ENCODE data around the gene DRD4.
A peak's percentile ranks its signal among the peaks of the same experiment; 100 is the strongest.

Gene DRD4

GRCh38 chr11:678297-678696, 41.2 kb downstream of the DRD4 start:
- H3K27me3 ChIP-seq (ENCODE audit: control insufficient read depth in 1 of 2, insufficient read depth in 1 of 2, low read length in 2 of 2): no peaks in the 10 kb centered on the region
- H2AK5ac ChIP-seq (ENCODE audit: low read length, severe bottlenecking): no peak overlapping the region
- no peak overlapping the region for H3K14ac ChIP-seq (ENCODE audit: low read length in 2 of 2)
- H3K9ac ChIP-seq (ENCODE audit: low read length): no peak overlapping the region
- no peak overlapping the region for H4K8ac ChIP-seq (ENCODE audit: low read length)
- H3K27ac ChIP-seq (ENCODE audit: low read length, poor library complexity, severe bottlenecking): no peak overlapping the region
- no peak for DNase-seq
- H2BK15ac ChIP-seq (ENCODE audit: low read depth, poor library complexity, severe bottlenecking): no peak overlapping the region
- H2BK12ac ChIP-seq (ENCODE audit: low read length in 2 of 2): no peak overlapping the region
- H3K4me3 ChIP-seq (ENCODE audit: insufficient read depth in 1 of 2, low read depth in 1 of 2, low read length in 2 of 2): no peak overlapping the region
- no peak overlapping the region for H4K91ac ChIP-seq (ENCODE audit: low read length)
- no peak overlapping the region for H3K18ac ChIP-seq (ENCODE audit: low read depth in 1 of 2, low read length in 2 of 2)
- H3K4me2 ChIP-seq (ENCODE audit: low read length, poor library complexity, severe bottlenecking): no peak overlapping the region
- no peak overlapping the region for H2BK120ac ChIP-seq (ENCODE audit: low read depth, low read length)
- H3K9me3 ChIP-seq (ENCODE audit: control insufficient read depth, low read length): no peaks in the 10 kb centered on the region
- H3K4me1 ChIP-seq (ENCODE audit: control insufficient read depth, insufficient read depth, low read depth, low read length): peaks cover 2% of the 10 kb centered on the region
- no peak overlapping the region for H3K4ac ChIP-seq (ENCODE audit: low read depth in 1 of 2, low read length in 2 of 2)
- peaks cover 28% of the 10 kb centered on the region for H3K79me1 ChIP-seq (replicated peaks; ENCODE audit: low read length, poor library complexity, severe bottlenecking)
- WGBS: 94% methylated on average over 3 of the region's 3 CpGs
- H3K36me3 ChIP-seq (ENCODE audit: control insufficient read depth in 1 of 2, insufficient read depth in 2 of 2, low read depth in 1 of 2, low read length in 2 of 2): peaks cover 69 to 75% of the 10 kb centered on the region in 2 experiments
- H2AFZ ChIP-seq (ENCODE audit: low read depth, low read length): no peak overlapping the region
- no peak overlapping the region for H2BK5ac ChIP-seq (ENCODE audit: low read depth, low read length, poor library complexity, severe bottlenecking)
- no peak overlapping the region for H3K23ac ChIP-seq (ENCODE audit: low read length in 2 of 2)

GRCh38 chr11:679271-680207, 42.5 kb downstream of the DRD4 start:
- Histone ChIP-seq H3K27me3 (ENCODE audit: control insufficient read depth in 1 of 2, insufficient read depth in 1 of 2, low read length in 2 of 2) (no peaks in the 10 kb centered on the region), H3K79me1 (replicated peaks; ENCODE audit: low read length, poor library complexity, severe bottlenecking) (peaks cover 27% of the 10 kb centered on the region), H3K36me3 (ENCODE audit: control insufficient read depth in 1 of 2, insufficient read depth in 2 of 2, low read depth in 1 of 2, low read length in 2 of 2) (peaks cover 66 to 67% of the 10 kb centered on the region in 2 experiments), H3K4ac (ENCODE audit: low read depth in 1 of 2, low read length in 2 of 2) (no peak overlapping the region), H3K18ac (ENCODE audit: low read depth in 1 of 2, low read length in 2 of 2) (no peak overlapping the region), H4K8ac (ENCODE audit: low read length) (peak overlapping the region; percentile 55), H2AFZ (ENCODE audit: low read depth, low read length) (no peak overlapping the region), H3K9me3 (ENCODE audit: control insufficient read depth, low read length) (no peaks in the 10 kb centered on the region), H3K27ac (ENCODE audit: low read length, poor library complexity, severe bottlenecking) (no peak overlapping the region), H2BK12ac (ENCODE audit: low read length in 2 of 2) (no peak overlapping the region), H3K23ac (ENCODE audit: low read length in 2 of 2) (no peak overlapping the region), H4K91ac (ENCODE audit: low read length) (peak overlapping the region; percentile 11), H2BK120ac (ENCODE audit: low read depth, low read length) (no peak overlapping the region), H3K4me1 (ENCODE audit: control insufficient read depth, insufficient read depth, low read depth, low read length) (peaks cover 2% of the 10 kb centered on the region), H2BK15ac (ENCODE audit: low read depth, poor library complexity, severe bottlenecking) (peak overlapping the region; percentile 84), H2AK5ac (ENCODE audit: low read length, severe bottlenecking) (no peak overlapping the region), H3K14ac (ENCODE audit: low read length in 2 of 2) (no peak overlapping the region), H3K4me2 (ENCODE audit: low read length, poor library complexity, severe bottlenecking) (no peak overlapping the region), H2BK5ac (ENCODE audit: low read depth, low read length, poor library complexity, severe bottlenecking) (no peak overlapping the region), H3K4me3 (ENCODE audit: insufficient read depth in 1 of 2, low read depth in 1 of 2, low read length in 2 of 2) (peak overlapping the region in 1 of 2 experiments; percentile 2), H3K9ac (ENCODE audit: low read length) (no peak overlapping the region)
- no peak for DNase-seq
- 97% methylated on average over 36 of the region's 36 CpGs for WGBS

- H4K91ac ChIP-seq (ENCODE audit: low read length): no peak overlapping the region
- H3K27ac ChIP-seq (ENCODE audit: low read length, poor library complexity, severe bottlenecking): no peak overlapping the region
- no peak overlapping the region for H2BK12ac ChIP-seq (ENCODE audit: low read length in 2 of 2)
- H3K9ac ChIP-seq (ENCODE audit: low read length): no peak overlapping the region
- 95% methylated on average over 19 of the region's 19 CpGs for WGBS
- H3K27me3 ChIP-seq (ENCODE audit: control insufficient read depth in 1 of 2, insufficient read depth in 1 of 2, low read length in 2 of 2): no peaks in the 10 kb centered on the region
- H3K9me3 ChIP-seq (ENCODE audit: control insufficient read depth, low read length): no peaks in the 10 kb centered on the region
- H2AK5ac ChIP-seq (ENCODE audit: low read length, severe bottlenecking): no peak overlapping the region
- no peak overlapping the region for H3K4ac ChIP-seq (ENCODE audit: low read depth in 1 of 2, low read length in 2 of 2)
- H3K4me1 ChIP-seq (ENCODE audit: control insufficient read depth, insufficient read depth, low read depth, low read length): peaks cover 2% of the 10 kb centered on the region
- no peak overlapping the region for H2BK120ac ChIP-seq (ENCODE audit: low read depth, low read length)
- no peak overlapping the region for H3K18ac ChIP-seq (ENCODE audit: low read depth in 1 of 2, low read length in 2 of 2)
- peaks cover 67 to 73% of the 10 kb centered on the region in 2 experiments for H3K36me3 ChIP-seq (ENCODE audit: control insufficient read depth in 1 of 2, insufficient read depth in 2 of 2, low read depth in 1 of 2, low read length in 2 of 2)
- H3K23ac ChIP-seq (ENCODE audit: low read length in 2 of 2): no peak overlapping the region
- no peak overlapping the region for H2AFZ ChIP-seq (ENCODE audit: low read depth, low read length)
- no peak overlapping the region for H2BK5ac ChIP-seq (ENCODE audit: low read depth, low read length, poor library complexity, severe bottlenecking)
- no peak for DNase-seq
- H4K8ac ChIP-seq (ENCODE audit: low read length): no peak overlapping the region
- H3K4me3 ChIP-seq (ENCODE audit: insufficient read depth in 1 of 2, low read depth in 1 of 2, low read length in 2 of 2): no peak overlapping the region
- no peak overlapping the region for H2BK15ac ChIP-seq (ENCODE audit: low read depth, poor library complexity, severe bottlenecking)
- no peak overlapping the region for H3K4me2 ChIP-seq (ENCODE audit: low read length, poor library complexity, severe bottlenecking)
- no peak overlapping the region for H3K14ac ChIP-seq (ENCODE audit: low read length in 2 of 2)
- peaks cover 26% of the 10 kb centered on the region for H3K79me1 ChIP-seq (replicated peaks; ENCODE audit: low read length, poor library complexity, severe bottlenecking)
These were observed 43.4 kb downstream of the DRD4 start for GRCh38 chr11:680476-680875.

- no peak overlapping the region for H2BK5ac ChIP-seq (ENCODE audit: low read depth, low read length, poor library complexity, severe bottlenecking)
- H3K4me1 ChIP-seq (ENCODE audit: control insufficient read depth, insufficient read depth, low read depth, low read length): peaks cover 2% of the 10 kb centered on the region
- peaks cover 26% of the 10 kb centered on the region for H3K79me1 ChIP-seq (replicated peaks; ENCODE audit: low read length, poor library complexity, severe bottlenecking)
- no peaks in the 10 kb centered on the region for H3K9me3 ChIP-seq (ENCODE audit: control insufficient read depth, low read length)
- no peak overlapping the region for H4K91ac ChIP-seq (ENCODE audit: low read length)
- H3K4me2 ChIP-seq (ENCODE audit: low read length, poor library complexity, severe bottlenecking): no peak overlapping the region
- no peak for DNase-seq
- H3K18ac ChIP-seq (ENCODE audit: low read depth in 1 of 2, low read length in 2 of 2): no peak overlapping the region
- H3K14ac ChIP-seq (ENCODE audit: low read length in 2 of 2): no peak overlapping the region
- no peak overlapping the region for H3K23ac ChIP-seq (ENCODE audit: low read length in 2 of 2)
- H4K8ac ChIP-seq (ENCODE audit: low read length): no peak overlapping the region
- H3K4me3 ChIP-seq (ENCODE audit: insufficient read depth in 1 of 2, low read depth in 1 of 2, low read length in 2 of 2): no peak overlapping the region
- H3K36me3 ChIP-seq (ENCODE audit: control insufficient read depth in 1 of 2, insufficient read depth in 2 of 2, low read depth in 1 of 2, low read length in 2 of 2): peaks cover 68 to 73% of the 10 kb centered on the region in 2 experiments
- no peak overlapping the region for H2BK12ac ChIP-seq (ENCODE audit: low read length in 2 of 2)
- H2BK120ac ChIP-seq (ENCODE audit: low read depth, low read length): no peak overlapping the region
- no peak overlapping the region for H3K9ac ChIP-seq (ENCODE audit: low read length)
- H2AFZ ChIP-seq (ENCODE audit: low read depth, low read length): no peak overlapping the region
- WGBS: 97% methylated on average over 13 of the region's 13 CpGs
- H3K27ac ChIP-seq (ENCODE audit: low read length, poor library complexity, severe bottlenecking): no peak overlapping the region
- no peaks in the 10 kb centered on the region for H3K27me3 ChIP-seq (ENCODE audit: control insufficient read depth in 1 of 2, insufficient read depth in 1 of 2, low read length in 2 of 2)
- H2BK15ac ChIP-seq (ENCODE audit: low read depth, poor library complexity, severe bottlenecking): no peak overlapping the region
- H2AK5ac ChIP-seq (ENCODE audit: low read length, severe bottlenecking): no peak overlapping the region
- H3K4ac ChIP-seq (ENCODE audit: low read depth in 1 of 2, low read length in 2 of 2): no peak overlapping the region
These were observed 43.9 kb downstream of the DRD4 start for GRCh38 chr11:680970-681369.
